ENCODE results near the gene CCT6B.
"Not testable (repeated sequence)": the region's sequence is repeated elsewhere in the genome, so short reads cannot be mapped to it uniquely, and the experiment has no call there.

The CCT6B gene

GRCh38 chr17:35001549-35001948 is 40.3 kb upstream of the CCT6B start:
- no peak overlapping the region for H3K4me3 ChIP-seq (ENCODE audit: low read length)
- DNase-seq (ENCODE audit: low read depth), result no peak
- TF ChIP-seq, protein P1, sequence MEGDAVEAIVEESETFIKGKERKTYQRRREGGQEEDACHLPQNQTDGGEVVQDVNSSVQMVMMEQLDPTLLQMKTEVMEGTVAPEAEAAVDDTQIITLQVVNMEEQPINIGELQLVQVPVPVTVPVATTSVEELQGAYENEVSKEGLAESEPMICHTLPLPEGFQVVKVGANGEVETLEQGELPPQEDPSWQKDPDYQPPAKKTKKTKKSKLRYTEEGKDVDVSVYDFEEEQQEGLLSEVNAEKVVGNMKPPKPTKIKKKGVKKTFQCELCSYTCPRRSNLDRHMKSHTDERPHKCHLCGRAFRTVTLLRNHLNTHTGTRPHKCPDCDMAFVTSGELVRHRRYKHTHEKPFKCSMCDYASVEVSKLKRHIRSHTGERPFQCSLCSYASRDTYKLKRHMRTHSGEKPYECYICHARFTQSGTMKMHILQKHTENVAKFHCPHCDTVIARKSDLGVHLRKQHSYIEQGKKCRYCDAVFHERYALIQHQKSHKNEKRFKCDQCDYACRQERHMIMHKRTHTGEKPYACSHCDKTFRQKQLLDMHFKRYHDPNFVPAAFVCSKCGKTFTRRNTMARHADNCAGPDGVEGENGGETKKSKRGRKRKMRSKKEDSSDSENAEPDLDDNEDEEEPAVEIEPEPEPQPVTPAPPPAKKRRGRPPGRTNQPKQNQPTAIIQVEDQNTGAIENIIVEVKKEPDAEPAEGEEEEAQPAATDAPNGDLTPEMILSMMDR (IDR thresholded peaks at IDR 0.05; ENCODE audit: insufficient read depth, low read depth, low read length, missing control alignments), result no peak

DNA sequence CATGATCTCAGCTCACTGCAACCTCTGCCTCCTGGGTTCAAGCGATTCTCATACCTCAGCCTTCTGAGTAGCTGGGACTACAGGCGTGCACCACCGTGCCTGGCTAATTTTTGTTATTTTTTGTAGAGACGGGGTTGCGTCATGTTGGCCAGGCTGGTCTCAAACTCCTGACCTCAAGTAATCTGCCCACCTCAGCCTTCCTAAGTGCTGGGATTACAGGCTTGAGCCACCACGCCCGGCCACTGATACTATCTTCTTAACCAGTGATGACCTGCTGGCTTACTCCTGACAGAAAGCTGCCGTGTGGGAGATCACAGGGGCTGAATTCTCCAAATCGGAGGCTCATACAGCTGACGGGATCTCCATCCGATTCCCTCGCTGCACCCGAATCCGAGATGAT is 39.7 kb upstream of the CCT6B start:
- H3K4me3 ChIP-seq (ENCODE audit: low read length); DNase-seq (ENCODE audit: low read depth): not testable (repeated sequence)

- DNase-seq (ENCODE audit: low read depth), result no peak
- H3K4me3 ChIP-seq (ENCODE audit: low read length), result no peak overlapping the region
- TF ChIP-seq, protein P1 (IDR thresholded peaks at IDR 0.05; ENCODE audit: insufficient read depth, low read depth, low read length, missing control alignments), result no peak
These were observed 38.2 kb upstream of the CCT6B start for GRCh38 chr17:34999456-34999855.

DNA sequence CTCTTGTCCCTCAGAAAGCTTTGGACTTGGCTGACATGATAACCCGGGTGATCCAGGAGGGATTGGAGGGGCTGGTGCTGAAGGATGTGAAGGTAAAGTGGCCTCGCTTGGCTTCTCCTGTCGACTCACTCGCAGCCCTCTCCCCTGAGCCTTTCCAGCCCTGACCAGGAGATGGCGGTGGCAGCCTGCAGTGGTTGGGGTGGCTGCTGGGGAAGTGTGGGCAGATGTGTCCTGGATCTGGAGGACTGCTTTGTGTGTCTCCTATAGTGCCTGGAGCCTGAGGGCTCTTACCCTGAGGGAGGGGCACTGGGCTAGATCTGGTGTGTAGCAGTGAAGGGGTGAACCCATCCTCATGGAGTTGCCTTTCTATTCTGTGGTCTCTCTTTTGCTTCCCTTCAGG is 36.9 kb upstream of the CCT6B start:
- TF ChIP-seq, protein P1 (IDR thresholded peaks at IDR 0.05; ENCODE audit: insufficient read depth, low read depth, low read length, missing control alignments), result peak; percentile 98
- DNase-seq (ENCODE audit: low read depth), result peak; percentile 76

GRCh38 chr17:34997355-34997862 is 36.1 kb upstream of the CCT6B start:
- TF ChIP-seq, protein P1 (IDR thresholded peaks at IDR 0.05; ENCODE audit: insufficient read depth, low read depth, low read length, missing control alignments), result no peak
- no peak for DNase-seq (ENCODE audit: low read depth)

More for the DNA sequence above, 36.9 kb upstream of the CCT6B start:
- H3K4me3 ChIP-seq (ENCODE audit: low read length), result no peak overlapping the region

GRCh38 chr17:34996422-34997285 is 35.4 kb upstream of the CCT6B start:
- TF ChIP-seq, protein P1 (IDR thresholded peaks at IDR 0.05; ENCODE audit: insufficient read depth, low read depth, low read length, missing control alignments), result no peak
- H3K4me3 ChIP-seq (ENCODE audit: low read length), result no peak overlapping the region
- no peak for DNase-seq (ENCODE audit: low read depth)

More at GRCh38 chr17:34997355-34997862, 36.1 kb upstream of the CCT6B start:
- H3K4me3 ChIP-seq (ENCODE audit: low read length), result no peak overlapping the region

DNA sequence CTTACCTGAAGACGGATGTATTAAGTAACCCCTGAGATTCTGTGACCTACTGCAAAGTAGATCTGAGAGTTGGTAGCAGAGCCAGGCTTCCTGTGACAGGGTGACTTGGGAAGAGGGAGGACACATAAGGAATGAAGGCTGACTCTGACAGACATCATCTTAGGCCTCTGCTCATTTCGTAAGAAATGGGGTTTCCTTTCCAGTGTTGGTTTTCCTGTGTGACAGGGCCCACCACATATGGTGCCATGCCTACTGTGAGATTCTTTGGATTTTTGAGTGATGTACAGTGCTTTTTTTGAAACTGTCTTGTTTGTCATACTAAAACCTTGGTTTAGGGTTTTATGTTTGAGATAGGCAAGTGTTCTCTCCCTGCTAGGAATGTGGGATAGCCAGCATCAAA is 31.8 kb upstream of the CCT6B start:
- H3K4me3 ChIP-seq (ENCODE audit: low read length), result no peak overlapping the region
- TF ChIP-seq, protein P1 (IDR thresholded peaks at IDR 0.05; ENCODE audit: insufficient read depth, low read depth, low read length, missing control alignments), result no peak
- DNase-seq (ENCODE audit: low read depth), result no peak

All from epithelial cell of esophagus (primary cell).